Fibroblast of pulmonary artery (primary cell): ENCODE results near the gene TBC1D10A.

Experiments
- DNase-seq: peaks from one replicate; pipeline ENCODE4 v3.0.0-alpha.2; 2010; ENCODE audit warnings: low read depth
- H3K4me3 ChIP-seq: replicated peaks from 2 replicates; pipeline ENCODE4 v1.5.1; 2011; ENCODE audit warnings: low read depth, mild to moderate bottlenecking, control low read depth, low read length, moderate library complexity
- CTCF ChIP-seq: IDR thresholded peaks from 2 replicates; pipeline ENCODE4 v1.5.1; 2011; ENCODE audit warnings: mild to moderate bottlenecking, control low read depth, low read length, inconsistent platforms; ENCODE audit errors: missing control alignments

The TBC1D10A gene

GRCh38 chr22:30244641-30245040 lies 82.1 kb downstream of the TBC1D10A start:
- H3K4me3 ChIP-seq: no peak overlapping the region
- DNase-seq: no peak
- no peak for TF ChIP-seq CTCF

- no peak for TF ChIP-seq CTCF
- H3K4me3 ChIP-seq: no peak overlapping the region
- no peak for DNase-seq
Observed at GRCh38 chr22:30244066-30244465, 82.7 kb downstream of the TBC1D10A start.

DNA sequence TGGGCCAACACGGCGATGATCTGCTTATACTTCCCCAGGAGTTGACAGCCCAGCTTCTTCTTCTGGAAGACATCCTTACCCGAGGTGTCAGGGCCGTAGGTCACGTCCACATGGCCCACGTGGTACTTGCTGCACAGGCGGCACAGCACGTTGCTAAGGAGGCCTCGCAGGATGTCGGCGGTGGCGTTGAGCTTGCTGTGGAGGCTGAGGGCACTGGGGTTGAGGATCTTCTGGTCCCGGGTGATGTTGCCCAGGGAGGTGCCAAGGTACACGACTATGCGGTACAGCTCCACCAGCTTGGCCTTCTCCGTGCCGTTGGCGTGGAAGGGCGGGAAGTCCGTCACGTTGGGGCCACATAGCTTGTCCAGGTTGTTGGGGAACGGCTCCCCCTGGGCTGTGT lies 83.1 kb downstream of the TBC1D10A start:
- no peak for DNase-seq
- TF ChIP-seq CTCF: no peak
- no peak overlapping the region for H3K4me3 ChIP-seq
